ENCODE data around the gene TAF6. TPM values are rescaled to one million over a fixed set of nuclear protein-coding genes. Genes with fewer than 3 reads are reported as not detected.

The TAF6 gene
- total RNA-seq, 5 donors from 2014 or later (not counting 1 experiment from before 2014, with no cell fraction given): 44.1 to 73.5 (median 61.3) TPM

DNA sequence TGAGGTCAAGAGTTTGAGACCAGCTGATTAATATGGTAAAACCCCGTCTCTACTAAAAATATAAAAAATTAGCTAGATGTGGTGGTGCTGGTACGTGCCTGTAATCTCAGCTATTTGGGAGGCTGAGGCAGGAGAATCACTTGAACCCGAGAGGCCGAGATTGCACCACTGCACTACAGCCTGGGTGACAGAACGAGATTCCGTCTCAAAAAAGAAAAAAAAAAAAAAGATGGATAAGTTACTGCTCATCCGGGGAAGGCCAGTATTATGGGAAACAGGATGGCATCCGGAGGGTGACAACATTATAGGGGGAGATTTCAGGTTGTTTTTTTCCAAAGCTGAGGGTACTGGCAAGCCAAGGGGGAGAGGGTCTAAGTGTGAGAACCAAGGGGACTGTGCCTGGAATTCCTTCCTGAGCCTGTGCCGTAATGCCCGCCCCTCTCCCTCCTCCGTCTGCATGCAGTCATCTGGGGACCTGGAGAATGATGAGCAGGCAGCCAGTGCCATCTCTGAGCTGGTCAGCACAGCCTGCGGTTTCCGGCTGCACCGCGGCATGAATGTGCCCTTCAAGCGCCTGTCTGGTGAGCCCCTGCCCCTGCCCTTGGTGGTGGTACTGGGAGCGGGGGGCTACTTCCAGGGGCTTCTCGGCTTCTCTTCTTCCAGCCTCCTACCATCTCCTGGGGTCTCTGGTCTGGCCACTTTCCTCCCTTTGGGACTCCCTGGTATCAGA lies 33.9 kb upstream of the TAF6 start:
- Histone ChIP-seq H3K4me3 (ENCODE audit: control insufficient read depth in 1 of 2, extremely low read depth in 1 of 2, low read length in 1 of 2) (no peak overlapping the region), H3K9me3 (no peaks in the 10 kb centered on the region), H3K36me3 (ENCODE audit: control insufficient read depth in 2 of 2, extremely low read depth in 1 of 2, insufficient read depth in 1 of 2, low read length in 1 of 2) (peaks cover 19 to 53% of the 10 kb centered on the region in 2 donors), H3K4me1 (ENCODE audit: control insufficient read depth in 1 of 2, extremely low read depth in 1 of 2, insufficient read depth in 2 of 2, low read length in 2 of 2) (peaks cover 19 to 71% of the 10 kb centered on the region in 2 experiments), H3K27me3 (replicated peaks in 1 of 2; ENCODE audit: control insufficient read depth in 2 of 2, extremely low read depth in 1 of 2, insufficient read depth in 2 of 2, low read length in 1 of 2) (no peaks in the 10 kb centered on the region), H3K27ac (ENCODE audit: low read length) (peak overlapping the region; percentile 12)
- no peak overlapping the region for H3K4me3 Mint-ChIP-seq
- 94% methylated on average over 14 of the region's 18 CpGs for WGBS (ENCODE audit: insufficient coverage)
- H3K27me3 Mint-ChIP-seq: no peaks in the 10 kb centered on the region
- POLR2A ChIA-PET: no interaction called here
- H3K27ac Mint-ChIP-seq: peak overlapping the region; percentile 56 to 81
- H3K9me3 Mint-ChIP-seq: no peaks in the 10 kb centered on the region
- H3K36me3 Mint-ChIP-seq: peaks cover 28% of the 10 kb centered on the region
- no peak for ATAC-seq (replicated peaks in 1 of 4)
- H3K4me1 Mint-ChIP-seq: peaks cover 71% of the 10 kb centered on the region in 3 donors
- DNase-seq: no peak
- CTCF ChIA-PET: no interaction called here

DNA sequence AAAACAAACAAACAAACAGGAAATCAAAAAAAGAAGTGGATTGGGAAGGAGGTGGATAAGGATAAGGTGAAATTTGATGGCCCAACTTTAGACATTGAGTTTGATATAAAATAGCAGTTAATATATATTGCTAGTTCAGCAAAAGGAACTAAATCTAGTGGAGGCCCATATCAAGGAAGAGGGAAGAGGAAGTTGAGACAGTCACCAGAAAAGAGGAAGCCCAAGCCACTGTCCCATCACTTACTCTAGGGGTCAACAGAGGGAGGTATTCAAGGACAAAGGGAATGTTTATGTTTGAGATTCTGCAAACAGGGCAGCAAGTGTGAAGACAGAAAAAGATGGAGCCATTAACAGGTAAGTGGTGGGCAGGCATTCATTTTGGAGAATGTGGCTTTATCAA lies 33.2 kb upstream of the TAF6 start:
- H3K4me1 ChIP-seq (ENCODE audit: control insufficient read depth in 1 of 2, extremely low read depth in 1 of 2, insufficient read depth in 2 of 2, low read length in 2 of 2): peaks cover 17 to 68% of the 10 kb centered on the region in 2 experiments
- CTCF ChIA-PET: interaction anchor here in 1 of 2 donors (0.6 kb wide), 1 partner anchor 1138 kb away, joined by 6 read pairs; no protein-coding TSS in a partner anchor
- H3K27ac ChIP-seq (ENCODE audit: low read length): peak overlapping the region; percentile 12

DNA sequence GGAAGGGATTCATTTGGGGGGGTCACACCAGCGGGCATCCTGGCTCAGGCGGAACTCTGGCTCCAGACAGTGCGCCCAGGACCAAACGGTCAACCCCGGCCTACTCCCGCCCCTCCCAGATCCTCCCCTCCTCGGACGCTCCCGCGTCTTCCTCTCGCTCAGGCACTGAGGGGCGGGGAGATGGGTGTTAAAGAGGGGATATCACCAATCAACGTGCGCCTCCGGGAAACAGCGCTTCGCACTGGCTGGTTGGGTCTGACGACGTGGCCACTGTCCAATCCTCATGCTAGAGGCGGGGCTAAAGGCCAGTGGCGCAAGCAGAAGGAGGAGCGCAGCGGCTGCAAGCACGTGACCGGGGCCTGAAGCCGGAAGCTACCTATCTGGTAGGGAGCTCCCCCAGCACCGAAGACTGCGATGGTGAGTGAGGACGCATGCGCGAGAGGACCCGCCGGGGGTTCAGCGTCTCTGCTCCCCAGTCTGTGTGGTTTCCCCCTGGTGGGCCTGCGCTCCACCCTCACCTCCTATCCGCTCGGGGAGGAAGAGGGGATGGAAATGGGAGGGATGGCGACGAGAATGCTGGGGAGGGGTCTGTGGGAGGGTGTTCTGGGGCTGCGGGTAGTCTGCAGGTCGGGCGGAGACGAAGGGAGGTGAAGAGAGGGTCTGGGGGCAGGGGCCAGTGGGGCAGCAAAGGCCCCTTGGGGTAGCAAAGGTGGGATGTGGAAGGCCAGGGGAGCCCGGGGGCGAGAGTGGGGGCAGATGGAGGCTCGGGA lies 29.6 kb upstream of the TAF6 start, which contains the start of gene LAMTOR4:
TSS of gene LAMTOR4 (plus strand) at position 360 of the 770 bp plus-strand sequence. CDS start at position 415, 55 bp downstream.
- peak within 1 kb of the TSS; percentile 83 to 99 for H3K4me3 ChIP-seq (ENCODE audit: control insufficient read depth in 1 of 2, extremely low read depth in 1 of 2, low read length in 1 of 2)
- peaks cover 0 to 21% of the 10 kb centered on the region in 2 donors for H3K36me3 ChIP-seq (ENCODE audit: control insufficient read depth in 2 of 2, extremely low read depth in 1 of 2, insufficient read depth in 1 of 2, low read length in 1 of 2)
- peaks cover 9 to 36% of the 10 kb centered on the region in 2 experiments for H3K4me1 ChIP-seq (ENCODE audit: control insufficient read depth in 1 of 2, extremely low read depth in 1 of 2, insufficient read depth in 2 of 2, low read length in 2 of 2)
- POLR2A ChIA-PET: interaction anchor here (0.6 to 1.0 kb wide), 5 partner anchors 67 to 1104 kb away, joined by 3 to 6 read pairs (median 4); partner anchors contain the start of gene ZCWPW1 (in 1 of the 2)
- CTCF ChIA-PET: interaction anchor here (0.5 to 1.4 kb wide), 19 partner anchors 10 to 484 kb away, joined by 3 to 13 read pairs (median 4); partner anchors contain the start of genes CNPY4 (in 1 of the 2), GAL3ST4 (in 1 of the 2), GPC2 (in 1 of the 2) and MBLAC1 (in 1 of the 2)
- peak; percentile 93 to 98 (median 95) for ATAC-seq (replicated peaks in 1 of 4)
- 0% methylated on average over 25 of the region's 46 CpGs for WGBS (ENCODE audit: insufficient coverage)
- Mint-ChIP-seq H3K27ac (peak within 1 kb of the TSS; percentile 99), H3K27me3 (no peaks in the 10 kb centered on the region), H3K9me3 (no peaks in the 10 kb centered on the region), H3K4me1 (peaks cover 42 to 45% (median 43%) of the 10 kb centered on the region in 3 donors), H3K36me3 (peaks cover 17% of the 10 kb centered on the region), H3K4me3 (peak within 1 kb of the TSS; percentile 91 to 99 (median 98))
- DNase-seq: peak; percentile 86 to 99 (median 98)
- H3K9me3 ChIP-seq: no peaks in the 10 kb centered on the region
- no peaks in the 10 kb centered on the region for H3K27me3 ChIP-seq (replicated peaks in 1 of 2; ENCODE audit: control insufficient read depth in 2 of 2, extremely low read depth in 1 of 2, insufficient read depth in 2 of 2, low read length in 1 of 2)
- H3K27ac ChIP-seq (ENCODE audit: low read length): peak within 1 kb of the TSS; percentile 95

More for the DNA sequence above, 33.2 kb upstream of the TAF6 start:
- Mint-ChIP-seq H3K27ac (peak overlapping the region; percentile 53 to 81), H3K9me3 (no peaks in the 10 kb centered on the region), H3K36me3 (peaks cover 25% of the 10 kb centered on the region), H3K4me3 (peak overlapping the region in 1 of 3 donors; percentile 9), H3K4me1 (peaks cover 66 to 70% (median 69%) of the 10 kb centered on the region in 3 donors), H3K27me3 (no peaks in the 10 kb centered on the region)
- no peak for ATAC-seq (replicated peaks in 1 of 4)
- no peak for DNase-seq
- Histone ChIP-seq H3K4me3 (ENCODE audit: control insufficient read depth in 1 of 2, extremely low read depth in 1 of 2, low read length in 1 of 2) (no peak overlapping the region), H3K27me3 (replicated peaks in 1 of 2; ENCODE audit: control insufficient read depth in 2 of 2, extremely low read depth in 1 of 2, insufficient read depth in 2 of 2, low read length in 1 of 2) (no peaks in the 10 kb centered on the region), H3K9me3 (no peaks in the 10 kb centered on the region), H3K36me3 (ENCODE audit: control insufficient read depth in 2 of 2, extremely low read depth in 1 of 2, insufficient read depth in 1 of 2, low read length in 1 of 2) (peaks cover 19 to 51% of the 10 kb centered on the region in 2 donors)
- POLR2A ChIA-PET: no interaction called here

DNA sequence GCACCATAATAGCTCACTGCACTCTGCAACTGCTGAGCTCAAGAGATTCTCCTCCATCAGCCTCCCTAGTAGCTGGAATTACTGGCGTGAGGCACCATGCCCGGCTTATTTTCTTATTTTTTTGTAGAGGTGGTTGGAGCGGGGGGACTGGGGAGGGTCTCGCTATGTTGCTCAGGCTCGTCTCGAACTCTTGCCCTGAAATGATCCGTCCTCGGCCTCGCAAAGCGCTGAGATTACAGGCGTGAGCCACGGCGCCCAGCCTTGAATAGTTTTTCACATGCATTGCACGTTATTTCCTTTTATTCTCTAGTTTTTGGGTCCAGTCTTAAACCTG lies 29.0 kb upstream of the TAF6 start:
- H3K4me1 Mint-ChIP-seq: peaks cover 37 to 42% (median 39%) of the 10 kb centered on the region in 3 donors
- 7% methylated on average over 11 of the region's 14 CpGs for WGBS (ENCODE audit: insufficient coverage)
- H3K9me3 Mint-ChIP-seq: no peaks in the 10 kb centered on the region
- no peaks in the 10 kb centered on the region for H3K27me3 ChIP-seq (replicated peaks in 1 of 2; ENCODE audit: control insufficient read depth in 2 of 2, extremely low read depth in 1 of 2, insufficient read depth in 2 of 2, low read length in 1 of 2)
- H3K27ac ChIP-seq (ENCODE audit: low read length): peak overlapping the region; percentile 95
- ChIA-PET CTCF (interaction anchor here (0.6 to 1.4 kb wide), 18 partner anchors 9 to 235 kb away, joined by 3 to 13 read pairs (median 4); partner anchors contain the start of genes CNPY4 (in 1 of the 2), GAL3ST4 (in 1 of the 2), GPC2 (in 1 of the 2) and MBLAC1 (in 1 of the 2)), POLR2A (interaction anchor here (0.6 to 1.0 kb wide), 6 partner anchors 28 to 1104 kb away, joined by 3 to 6 read pairs (median 4); partner anchors contain the start of genes VGF (in 1 of the 2) and ZCWPW1 (in 1 of the 2))
- H3K27me3 Mint-ChIP-seq: no peaks in the 10 kb centered on the region
- ATAC-seq (replicated peaks in 1 of 4) (peak in 3 of 4 experiments; percentile 6 to 12 (median 11)), DNase-seq (peak in 1 of 35 experiments; percentile 15)
- H3K4me3 Mint-ChIP-seq: peak overlapping the region; percentile 91 to 99 (median 98)
- peaks cover 0 to 16% of the 10 kb centered on the region in 2 donors for H3K36me3 ChIP-seq (ENCODE audit: control insufficient read depth in 2 of 2, extremely low read depth in 1 of 2, insufficient read depth in 1 of 2, low read length in 1 of 2)
- peak overlapping the region; percentile 99 for H3K27ac Mint-ChIP-seq
- H3K4me1 ChIP-seq (ENCODE audit: control insufficient read depth in 1 of 2, extremely low read depth in 1 of 2, insufficient read depth in 2 of 2, low read length in 2 of 2): peaks cover 9 to 33% of the 10 kb centered on the region in 2 experiments
- no peaks in the 10 kb centered on the region for H3K9me3 ChIP-seq
- H3K36me3 Mint-ChIP-seq: peaks cover 12% of the 10 kb centered on the region
- peak overlapping the region; percentile 52 to 99 for H3K4me3 ChIP-seq (ENCODE audit: control insufficient read depth in 1 of 2, extremely low read depth in 1 of 2, low read length in 1 of 2)

DNA sequence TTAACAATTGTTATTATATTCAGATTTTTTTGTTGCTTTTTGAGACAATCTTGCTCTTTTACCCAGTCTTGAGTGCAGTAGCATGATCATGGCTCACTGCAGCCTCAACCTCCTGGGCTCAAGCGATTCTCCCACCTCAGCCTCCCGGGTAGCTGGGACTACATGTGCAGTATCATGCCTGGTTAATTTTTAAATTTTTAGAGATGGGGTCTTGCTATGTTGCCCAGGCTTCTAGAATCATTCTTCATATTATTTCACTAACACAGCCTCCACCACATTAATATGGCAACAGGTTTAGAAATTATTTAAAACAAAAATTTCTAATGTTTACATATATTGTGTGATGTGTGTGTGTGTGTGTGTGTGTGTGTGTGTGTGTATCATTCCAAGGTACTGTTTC lies 28.1 kb upstream of the TAF6 start:
- no peak overlapping the region for H3K4me3 ChIP-seq (ENCODE audit: control insufficient read depth in 1 of 2, extremely low read depth in 1 of 2, low read length in 1 of 2)
- H3K36me3 ChIP-seq (ENCODE audit: control insufficient read depth in 2 of 2, extremely low read depth in 1 of 2, insufficient read depth in 1 of 2, low read length in 1 of 2): peaks cover 0 to 8% of the 10 kb centered on the region in 2 donors
- H3K27ac ChIP-seq (ENCODE audit: low read length): no peak overlapping the region
- H3K4me3 Mint-ChIP-seq: peak overlapping the region in 2 of 3 donors; percentile 91 to 98
- DNase-seq: no peak
- ChIA-PET POLR2A (interaction anchor here in 1 of 2 donors (0.7 kb wide), 3 partner anchors 19 to 128 kb away, joined by 3 to 7 read pairs (median 4); no protein-coding TSS in a partner anchor), CTCF (interaction anchor here in 1 of 2 donors (0.6 to 1.2 kb wide), 2 partner anchors 18 to 27 kb away, joined by 3 to 5 read pairs; partner anchors contain the start of gene CNPY4)
- H3K27me3 ChIP-seq (replicated peaks in 1 of 2; ENCODE audit: control insufficient read depth in 2 of 2, extremely low read depth in 1 of 2, insufficient read depth in 2 of 2, low read length in 1 of 2): no peaks in the 10 kb centered on the region
- H3K27ac Mint-ChIP-seq: peak overlapping the region in 1 of 2 donors; percentile 99
- H3K4me1 ChIP-seq (ENCODE audit: control insufficient read depth in 1 of 2, extremely low read depth in 1 of 2, insufficient read depth in 2 of 2, low read length in 2 of 2): peaks cover 9 to 31% of the 10 kb centered on the region in 2 experiments
- H3K9me3 Mint-ChIP-seq: no peaks in the 10 kb centered on the region
- peaks cover 8% of the 10 kb centered on the region for H3K36me3 Mint-ChIP-seq
- ATAC-seq (replicated peaks in 1 of 4): no peak
- H3K27me3 Mint-ChIP-seq: no peaks in the 10 kb centered on the region
- H3K9me3 ChIP-seq: no peaks in the 10 kb centered on the region
- no CpG with 5 or more reads among the region's 2 CpGs for WGBS (ENCODE audit: insufficient coverage)
- peaks cover 29 to 34% (median 33%) of the 10 kb centered on the region in 3 donors for H3K4me1 Mint-ChIP-seq

All from T-cell (primary cell).